ENCODE measurements around the gene LTBP1. TPM values are rescaled to one million over a fixed set of nuclear protein-coding genes. Genes with fewer than 3 reads are reported as not detected.

The LTBP1 gene
- total RNA-seq, 1 donor from 2014 or later = 0.07 TPM

DNA sequence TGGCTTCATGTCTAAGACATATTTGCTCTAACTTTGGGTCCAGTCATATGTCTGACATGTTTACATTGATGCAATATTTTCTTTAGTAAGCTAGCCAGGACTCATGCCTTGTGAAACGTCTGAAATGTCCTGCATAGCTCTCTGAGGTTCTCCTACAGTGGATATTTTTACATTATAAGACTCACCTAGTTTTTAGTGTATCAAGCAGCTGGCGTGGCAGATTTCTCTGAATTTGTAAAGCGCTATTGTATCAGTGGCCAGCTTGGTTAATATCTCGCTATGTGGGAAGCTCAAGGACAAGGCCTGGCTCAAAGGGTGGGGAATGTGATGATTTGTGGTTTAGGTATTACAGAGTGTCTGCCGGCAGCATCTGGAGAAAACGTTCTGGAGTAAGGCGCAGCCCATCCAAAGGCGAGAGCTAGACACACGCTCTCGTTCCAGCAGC lies 164.3 kb downstream of the LTBP1 start:
- DNase-seq (no peak), ATAC-seq (ENCODE audit: low read depth) (no peak)
- POLR2A ChIA-PET = no interaction called here
- CTCF ChIA-PET = no interaction called here
- intact Hi-C loops (cut with micrococcal nuclease) = no loop called here
- H3K9me3 Mint-ChIP-seq = no peaks in the 10 kb centered on the region
- no peaks in the 10 kb centered on the region for H3K36me3 Mint-ChIP-seq (ENCODE audit: low read depth)
- no peak overlapping the region for H3K27ac Mint-ChIP-seq
- H3K4me3 Mint-ChIP-seq = no peak overlapping the region
- H3K4me1 Mint-ChIP-seq = no peaks in the 10 kb centered on the region
- H3K27me3 Mint-ChIP-seq = peaks cover 2% of the 10 kb centered on the region
- TF ChIP-seq, protein P1, sequence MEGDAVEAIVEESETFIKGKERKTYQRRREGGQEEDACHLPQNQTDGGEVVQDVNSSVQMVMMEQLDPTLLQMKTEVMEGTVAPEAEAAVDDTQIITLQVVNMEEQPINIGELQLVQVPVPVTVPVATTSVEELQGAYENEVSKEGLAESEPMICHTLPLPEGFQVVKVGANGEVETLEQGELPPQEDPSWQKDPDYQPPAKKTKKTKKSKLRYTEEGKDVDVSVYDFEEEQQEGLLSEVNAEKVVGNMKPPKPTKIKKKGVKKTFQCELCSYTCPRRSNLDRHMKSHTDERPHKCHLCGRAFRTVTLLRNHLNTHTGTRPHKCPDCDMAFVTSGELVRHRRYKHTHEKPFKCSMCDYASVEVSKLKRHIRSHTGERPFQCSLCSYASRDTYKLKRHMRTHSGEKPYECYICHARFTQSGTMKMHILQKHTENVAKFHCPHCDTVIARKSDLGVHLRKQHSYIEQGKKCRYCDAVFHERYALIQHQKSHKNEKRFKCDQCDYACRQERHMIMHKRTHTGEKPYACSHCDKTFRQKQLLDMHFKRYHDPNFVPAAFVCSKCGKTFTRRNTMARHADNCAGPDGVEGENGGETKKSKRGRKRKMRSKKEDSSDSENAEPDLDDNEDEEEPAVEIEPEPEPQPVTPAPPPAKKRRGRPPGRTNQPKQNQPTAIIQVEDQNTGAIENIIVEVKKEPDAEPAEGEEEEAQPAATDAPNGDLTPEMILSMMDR (IDR thresholded peaks at IDR 0.05) = no peak

GRCh38 chr2:33115196-33115595 lies 168.4 kb downstream of the LTBP1 start:
- H3K27ac Mint-ChIP-seq = no peak overlapping the region
- no peaks in the 10 kb centered on the region for H3K27me3 Mint-ChIP-seq
- H3K4me3 Mint-ChIP-seq = no peak overlapping the region
- POLR2A ChIA-PET = no interaction called here
- H3K9me3 Mint-ChIP-seq = no peaks in the 10 kb centered on the region
- no peak for ATAC-seq (ENCODE audit: low read depth)
- no peaks in the 10 kb centered on the region for H3K4me1 Mint-ChIP-seq
- no peak for DNase-seq
- CTCF ChIA-PET = no interaction called here
- TF ChIP-seq, protein P1 (IDR thresholded peaks at IDR 0.05) = no peak
- intact Hi-C loops (cut with micrococcal nuclease) = no loop called here
- no peaks in the 10 kb centered on the region for H3K36me3 Mint-ChIP-seq (ENCODE audit: low read depth)

DNA sequence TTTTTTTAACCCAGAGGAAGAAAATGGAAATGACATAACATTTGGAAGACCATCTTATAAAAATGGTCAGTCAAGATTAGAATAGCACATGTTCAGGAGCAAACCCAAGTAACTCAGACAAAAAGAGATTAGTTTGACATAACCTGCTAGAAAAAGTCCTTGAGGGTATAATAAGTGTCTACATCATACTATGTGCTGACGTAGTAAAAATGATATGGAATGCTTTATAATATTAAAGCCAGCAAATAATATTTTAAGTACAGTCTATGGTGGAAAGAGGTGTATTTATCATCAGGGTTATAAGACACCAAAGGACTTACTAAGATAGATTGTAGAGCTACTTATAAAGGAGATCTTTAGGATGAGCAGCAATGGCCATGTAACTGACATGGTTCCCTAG lies 169.0 kb downstream of the LTBP1 start:
- ChIA-PET POLR2A (no interaction called here), CTCF (no interaction called here)
- TF ChIP-seq, protein P1 (IDR thresholded peaks at IDR 0.05) = no peak
- no peak for DNase-seq
- Mint-ChIP-seq H3K27ac (no peak overlapping the region), H3K9me3 (peaks cover 3% of the 10 kb centered on the region), H3K4me1 (no peaks in the 10 kb centered on the region), H3K27me3 (no peaks in the 10 kb centered on the region), H3K4me3 (no peak overlapping the region), H3K36me3 (ENCODE audit: low read depth) (no peaks in the 10 kb centered on the region)
- intact Hi-C loops (cut with micrococcal nuclease) = no loop called here
- no peak for ATAC-seq (ENCODE audit: low read depth)

- Mint-ChIP-seq H3K27me3 (no peaks in the 10 kb centered on the region), H3K9me3 (peaks cover 3% of the 10 kb centered on the region), H3K4me1 (no peaks in the 10 kb centered on the region), H3K4me3 (no peak overlapping the region), H3K27ac (no peak overlapping the region), H3K36me3 (ENCODE audit: low read depth) (no peaks in the 10 kb centered on the region)
- ChIA-PET CTCF (no interaction called here), POLR2A (no interaction called here)
- intact Hi-C loops (cut with micrococcal nuclease) = no loop called here
- TF ChIP-seq, protein P1 (IDR thresholded peaks at IDR 0.05) = no peak
- DNase-seq (no peak), ATAC-seq (ENCODE audit: low read depth) (no peak)
Measured at GRCh38 chr2:33116799-33117198, 170.0 kb downstream of the LTBP1 start.

DNA sequence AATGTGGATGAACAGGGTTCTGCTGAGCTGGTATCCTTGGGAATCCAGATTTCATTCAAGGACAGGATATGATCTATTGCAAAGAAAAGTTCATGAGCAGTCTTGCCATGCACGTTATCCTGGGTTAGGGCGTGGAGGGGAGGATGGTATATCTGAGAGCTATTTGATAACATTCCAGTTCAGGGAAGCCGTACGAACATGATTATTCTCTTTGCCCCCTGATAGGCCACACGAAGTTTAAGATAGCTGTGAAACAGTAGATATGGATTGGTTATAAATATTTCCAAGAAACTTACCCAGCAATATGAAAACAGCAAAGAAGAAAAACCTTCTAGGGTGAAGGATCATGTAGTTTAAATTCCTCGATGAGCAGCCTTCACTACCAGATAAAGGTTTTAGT lies 171.9 kb downstream of the LTBP1 start:
- TF ChIP-seq, protein P1 (IDR thresholded peaks at IDR 0.05) = no peak
- Mint-ChIP-seq H3K27ac (no peak overlapping the region), H3K4me1 (no peaks in the 10 kb centered on the region), H3K27me3 (no peaks in the 10 kb centered on the region), H3K4me3 (no peak overlapping the region), H3K36me3 (ENCODE audit: low read depth) (no peaks in the 10 kb centered on the region), H3K9me3 (peaks cover 3% of the 10 kb centered on the region)
- ATAC-seq (ENCODE audit: low read depth) (no peak), DNase-seq (no peak)
- CTCF ChIA-PET = no interaction called here
- POLR2A ChIA-PET = no interaction called here
- intact Hi-C loops (cut with micrococcal nuclease) = no loop called here

Data from activated B cell treated with CpG ODN at 0.5 μM for 24 hours (primary cell).